ENCODE results near the gene HLA-DRB1.
"Not testable (repeated sequence)": the region's sequence is repeated elsewhere in the genome, so short reads cannot be mapped to it uniquely, and the experiment has no call there.

HLA-DRB1 gene

DNA sequence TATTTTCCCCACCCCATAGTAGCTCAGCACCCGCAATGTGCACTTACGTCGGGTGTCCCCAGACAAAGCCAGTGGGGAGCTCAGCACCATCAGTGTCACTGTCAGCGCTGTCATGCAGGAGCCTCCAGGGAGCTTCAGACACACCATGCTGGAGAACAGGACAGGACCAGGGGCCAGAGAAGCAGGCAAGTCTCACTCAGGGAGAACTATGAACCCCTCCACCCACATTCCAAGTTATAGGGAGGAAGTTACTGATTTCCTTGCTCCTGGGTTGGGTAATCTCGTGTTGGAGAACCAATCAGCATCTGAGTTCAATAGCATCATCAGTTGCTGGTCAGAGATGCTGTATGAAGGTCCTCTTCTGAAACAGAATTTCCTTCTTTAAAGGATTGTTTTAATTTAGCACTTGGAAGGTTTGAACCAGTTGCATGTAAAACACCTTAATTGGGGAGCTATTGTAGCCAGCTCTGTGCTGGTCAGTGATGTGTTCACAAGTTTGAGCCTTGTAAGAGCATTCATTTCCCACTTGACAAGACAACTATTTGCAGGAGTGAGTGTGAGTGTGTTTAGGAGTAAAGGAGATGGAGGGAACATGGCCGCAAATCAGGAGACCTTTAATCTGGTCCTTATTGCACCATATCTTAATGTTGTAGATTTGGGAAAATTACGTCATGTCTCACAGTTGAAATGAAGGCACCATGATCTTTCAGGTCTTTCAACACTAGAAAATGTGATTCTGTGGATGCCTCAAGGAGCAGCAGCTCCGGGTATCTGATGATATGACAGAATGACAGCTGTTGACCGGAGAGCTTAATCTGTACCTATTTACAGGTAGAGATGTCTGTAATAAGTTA, at the start of gene HLA-DRB1:
Gene HLA-DRB1, minus strand, starts transcription at position 253 of the 854 bp plus-strand sequence. Its CDS starts 106 bp downstream, at position 147.
- peak; percentile 7 for DNase-seq (ENCODE audit: low read depth)

DNA sequence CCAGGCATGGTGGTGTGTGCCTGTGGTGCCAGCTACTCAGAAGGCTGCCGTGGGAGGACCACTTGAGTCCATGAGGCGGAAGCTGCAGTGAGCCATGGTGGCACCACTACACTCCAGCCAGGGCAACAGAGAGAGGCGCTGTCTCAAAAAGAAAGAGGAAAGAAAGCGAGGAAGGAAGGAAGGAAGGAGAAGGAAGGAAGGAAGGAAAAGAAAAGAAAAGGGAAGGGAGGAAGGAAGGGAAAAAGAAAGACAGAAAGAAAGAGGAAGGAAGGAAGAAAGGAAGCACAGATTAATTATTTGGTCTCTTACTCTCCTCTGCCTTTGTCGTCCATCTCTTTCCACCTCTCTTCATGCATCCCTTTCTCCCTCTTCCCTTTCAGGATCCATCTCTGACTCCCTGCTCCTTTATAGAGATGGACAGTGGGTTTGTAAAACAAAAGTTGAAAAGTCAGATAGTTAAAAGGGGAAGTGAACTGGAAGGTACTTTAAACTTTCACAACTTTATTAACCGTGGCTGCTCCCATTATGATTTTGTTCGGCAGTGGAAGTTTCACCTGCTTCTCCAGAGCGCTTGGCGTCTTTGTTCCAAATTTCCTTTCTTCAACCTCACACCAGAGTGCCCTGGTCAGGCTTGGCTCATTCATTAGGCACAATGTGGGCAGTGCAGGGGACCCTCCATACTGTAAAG, 49.0 kb upstream of the HLA-DRB1 start:
- no peak for DNase-seq (ENCODE audit: low read depth)

DNA sequence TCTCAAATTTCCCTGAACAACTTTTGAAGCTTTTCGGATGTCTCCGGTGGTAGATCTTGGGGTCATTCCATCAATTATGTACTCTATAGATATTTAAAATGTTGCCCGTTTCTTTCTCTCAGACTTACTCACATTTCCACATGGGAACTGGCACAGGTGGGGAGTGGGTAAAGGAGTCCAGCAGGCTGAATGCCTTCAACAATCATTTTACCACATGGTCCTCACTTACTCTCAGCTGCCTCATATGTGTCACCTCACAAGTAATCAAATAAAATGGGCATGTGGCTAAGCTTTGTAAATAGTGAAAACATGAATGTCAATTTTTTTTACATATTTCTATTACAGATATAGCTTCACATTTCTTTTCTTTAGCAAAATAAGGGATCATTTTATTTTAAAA, 48.2 kb upstream of the HLA-DRB1 start:
- DNase-seq (ENCODE audit: low read depth), result no peak

DNA sequence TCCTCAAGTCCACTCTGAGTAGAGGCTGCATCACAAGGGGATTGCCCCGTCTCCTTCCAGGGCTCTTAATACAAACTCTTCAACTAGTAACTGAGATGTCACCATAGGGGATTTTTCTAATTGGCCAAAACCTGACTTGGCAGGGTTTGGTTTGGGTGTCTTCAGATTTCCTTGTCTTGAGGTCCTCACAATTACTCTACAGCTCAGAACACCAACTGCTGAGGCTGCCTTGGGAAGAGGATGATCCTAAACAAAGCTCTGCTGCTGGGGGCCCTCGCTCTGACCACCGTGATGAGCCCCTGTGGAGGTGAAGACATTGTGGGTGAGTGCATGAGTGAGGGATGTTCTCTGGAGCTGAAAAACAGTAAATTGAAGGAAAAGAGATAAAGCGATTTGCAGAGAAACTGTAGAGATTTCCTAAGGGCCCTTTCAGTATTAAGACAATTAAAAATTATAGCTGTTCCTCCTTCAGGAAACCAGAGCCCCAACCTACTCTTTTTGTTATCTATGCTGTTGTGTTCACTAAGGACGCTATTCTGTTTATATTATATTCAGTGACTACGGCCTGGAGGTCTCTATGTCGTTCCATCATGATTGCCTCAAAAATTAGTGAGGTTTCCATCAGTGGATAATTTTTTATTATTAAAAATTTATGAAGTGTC, 47.7 kb upstream of the HLA-DRB1 start, which contains the start of gene HLA-DQA1:
Gene HLA-DQA1, plus strand, starts transcription at position 188 of the 662 bp plus-strand sequence. Its CDS starts 53 bp downstream, at position 241.
- DNase-seq (ENCODE audit: low read depth), result no peak

DNA sequence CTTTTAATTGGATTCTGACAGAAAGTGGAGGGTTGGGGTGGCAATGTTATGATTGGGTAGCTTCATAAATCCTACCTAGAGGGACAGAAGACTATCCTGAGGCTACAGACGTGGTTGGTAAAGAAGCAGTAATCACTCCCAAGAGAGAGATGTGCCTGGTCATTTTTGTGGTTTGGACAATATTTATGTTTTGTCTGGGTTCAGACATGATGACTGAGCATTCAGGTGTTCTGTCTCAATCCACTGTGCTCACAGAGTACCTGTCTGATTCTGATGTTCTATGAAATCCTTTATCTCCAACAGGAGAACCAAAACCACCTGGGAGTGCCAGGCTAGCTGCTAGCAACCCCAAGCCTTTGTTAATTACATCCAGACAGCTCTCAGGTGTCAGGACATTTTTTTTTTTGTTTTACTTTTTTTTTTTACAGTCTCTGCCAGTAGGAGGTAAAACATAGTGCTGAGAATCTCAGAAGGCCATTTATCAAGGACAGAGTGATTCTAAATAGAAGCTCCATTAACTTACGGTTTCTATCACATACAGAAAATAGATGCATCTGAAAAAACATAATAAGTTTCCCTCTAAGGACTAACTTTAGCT, 46.0 kb upstream of the HLA-DRB1 start:
- DNase-seq (ENCODE audit: low read depth), result no peak

DNA sequence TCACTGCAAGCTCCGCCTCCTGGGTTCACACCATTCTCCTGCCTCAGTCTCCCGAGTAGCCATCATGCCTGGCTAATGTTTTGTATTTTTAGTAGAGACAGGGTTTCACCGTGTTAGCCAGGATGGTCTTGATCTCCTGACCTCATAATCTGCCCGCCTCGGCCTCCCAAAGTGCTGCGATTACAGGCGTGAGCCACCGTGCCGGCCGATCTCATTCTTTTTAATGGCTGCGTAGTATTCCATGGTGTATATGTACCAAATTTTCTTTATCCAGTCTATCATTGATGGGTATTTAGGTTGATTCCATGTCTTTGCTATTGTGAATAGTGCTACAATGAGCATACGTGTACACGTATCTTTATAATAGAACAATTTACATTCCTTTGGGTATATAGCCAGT, 40.1 kb upstream of the HLA-DRB1 start:
- DNase-seq (ENCODE audit: low read depth), result not testable (repeated sequence)

DNA sequence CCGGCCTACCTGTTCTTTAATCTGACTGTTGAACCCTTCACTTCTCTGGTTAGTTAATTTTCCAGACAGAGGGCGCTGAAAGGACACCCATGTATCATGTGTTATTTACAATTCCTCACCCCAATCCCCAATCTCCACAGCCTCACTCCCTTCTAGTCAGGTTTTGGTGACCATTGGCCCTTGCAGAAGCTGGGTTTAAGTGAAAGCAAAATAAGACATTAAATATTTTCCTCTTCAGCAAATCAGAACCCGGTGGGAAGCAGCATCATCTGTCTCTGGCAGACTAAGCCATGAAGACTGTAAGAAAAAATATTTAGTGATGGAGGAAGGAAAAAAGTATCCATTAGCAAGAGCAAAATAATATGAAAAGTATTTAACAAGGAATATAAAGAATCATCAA, 38.2 kb upstream of the HLA-DRB1 start:
- no peak for DNase-seq (ENCODE audit: low read depth)

DNA sequence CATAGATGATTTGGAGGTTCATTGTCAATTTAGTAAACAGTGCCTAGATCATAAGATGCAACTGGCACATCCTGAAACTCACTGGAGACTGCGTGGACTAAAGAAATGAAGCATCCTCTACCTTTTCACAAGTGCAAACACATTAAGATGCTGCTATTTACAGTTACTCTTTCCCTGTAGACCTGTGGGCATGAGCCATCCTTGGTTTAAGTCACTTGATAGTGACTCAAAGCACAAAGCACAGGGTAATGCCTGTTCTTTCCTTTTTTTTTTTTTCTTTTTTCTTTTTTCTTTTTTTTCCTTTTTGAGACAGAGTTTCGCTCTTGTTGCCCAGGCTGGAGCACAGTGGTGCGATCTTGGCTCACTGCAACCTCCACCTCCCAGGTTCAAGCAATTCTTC, 37.6 kb upstream of the HLA-DRB1 start:
- DNase-seq (ENCODE audit: low read depth), result no peak

DNA sequence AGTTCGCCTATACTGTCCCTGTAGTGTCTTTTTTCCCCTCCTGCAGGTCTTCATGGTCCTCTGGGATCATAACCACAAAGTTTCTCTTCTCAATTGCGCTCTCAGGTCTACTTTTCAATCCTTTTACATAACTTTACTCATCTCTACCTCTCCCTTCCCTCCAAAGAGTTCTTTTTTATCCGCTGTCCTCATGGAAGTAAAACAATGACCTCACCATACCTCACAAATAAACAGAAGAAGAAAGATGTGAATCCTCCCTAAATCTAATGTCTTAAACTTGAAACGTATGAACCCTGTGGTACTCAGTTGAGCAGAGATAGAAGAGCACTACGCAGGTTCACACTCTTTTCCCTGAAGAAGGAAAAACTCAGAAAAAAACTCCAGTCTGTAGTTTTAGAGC, 35.5 kb upstream of the HLA-DRB1 start:
- DNase-seq (ENCODE audit: low read depth), result no peak

DNA sequence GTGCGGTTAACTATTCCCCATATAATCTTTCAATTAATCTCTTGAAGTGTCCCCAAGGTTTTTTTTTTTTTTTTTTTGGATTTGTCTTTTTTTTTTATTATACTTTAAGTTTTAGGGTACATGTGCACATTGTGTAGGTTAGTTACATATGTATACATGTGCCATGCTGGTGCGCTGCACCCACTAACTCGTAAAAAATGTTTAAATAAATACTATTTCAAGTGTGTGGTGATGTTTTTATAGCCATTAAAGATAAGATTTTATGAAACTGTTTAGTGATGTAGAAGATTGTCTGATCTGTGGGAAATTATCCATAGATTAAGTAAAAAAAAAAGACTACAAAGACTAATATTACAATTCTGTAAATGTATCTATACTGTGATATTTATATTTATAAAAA, 34.9 kb upstream of the HLA-DRB1 start:
- no peak for DNase-seq (ENCODE audit: low read depth)

DNA sequence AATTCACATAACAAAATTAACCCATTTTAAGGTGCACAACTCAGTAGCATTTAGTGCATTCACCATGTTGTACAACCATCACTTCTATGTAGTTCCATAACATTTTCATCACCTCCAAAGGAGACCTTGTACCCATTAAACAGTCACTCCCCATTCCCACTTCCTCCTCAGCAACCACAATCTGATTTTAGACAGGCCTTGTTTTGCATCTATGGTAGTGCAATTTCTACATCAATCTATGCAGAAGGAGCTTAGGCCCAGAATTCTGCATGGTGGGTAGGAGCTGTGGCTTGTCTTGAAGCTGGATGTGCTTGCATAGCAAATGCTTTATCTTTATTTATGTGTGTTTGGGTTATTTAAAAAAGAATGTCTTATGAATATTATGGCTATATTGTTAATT, 34.0 kb upstream of the HLA-DRB1 start:
- DNase-seq (ENCODE audit: low read depth), result no peak

DNA sequence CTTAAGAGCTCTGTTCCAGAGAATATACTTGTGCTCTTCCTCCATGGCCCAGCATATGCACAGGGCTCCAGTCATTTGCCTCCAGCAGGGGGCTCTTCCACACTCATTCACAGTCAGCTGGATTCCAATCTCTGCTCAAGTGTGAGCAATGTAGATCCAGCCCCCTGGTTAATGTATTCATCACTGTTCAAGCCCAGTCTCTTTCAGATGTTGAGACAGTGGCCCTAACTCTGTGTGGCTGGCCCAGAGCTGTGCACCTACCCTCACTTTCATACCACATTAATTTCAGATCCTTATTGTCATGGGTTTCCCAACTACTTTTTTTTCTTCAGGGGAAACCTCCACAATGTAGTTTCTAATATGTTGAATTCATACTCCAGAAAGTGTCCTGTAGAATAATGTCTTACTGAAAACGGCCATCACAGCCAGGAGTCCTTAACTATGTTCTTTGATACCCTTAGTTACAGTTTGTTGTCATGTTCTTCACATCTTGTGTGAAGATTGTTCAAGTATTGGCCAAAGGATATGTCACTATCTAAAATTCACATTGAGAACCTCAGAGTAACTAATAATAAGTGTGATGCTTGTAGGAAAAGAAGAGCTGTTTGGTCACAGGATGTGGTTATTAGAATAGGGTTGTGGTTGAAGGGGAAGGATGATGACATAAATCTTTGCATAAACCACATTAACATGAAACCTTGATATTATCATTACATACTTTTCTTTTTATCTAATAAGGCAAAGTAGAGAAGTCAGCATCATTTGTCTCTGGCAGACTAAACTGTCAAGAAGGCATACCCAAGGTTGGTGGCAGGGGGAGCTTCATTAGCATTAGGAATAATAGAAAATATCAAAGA, 33.1 kb upstream of the HLA-DRB1 start:
- no peak for DNase-seq (ENCODE audit: low read depth)

DNA sequence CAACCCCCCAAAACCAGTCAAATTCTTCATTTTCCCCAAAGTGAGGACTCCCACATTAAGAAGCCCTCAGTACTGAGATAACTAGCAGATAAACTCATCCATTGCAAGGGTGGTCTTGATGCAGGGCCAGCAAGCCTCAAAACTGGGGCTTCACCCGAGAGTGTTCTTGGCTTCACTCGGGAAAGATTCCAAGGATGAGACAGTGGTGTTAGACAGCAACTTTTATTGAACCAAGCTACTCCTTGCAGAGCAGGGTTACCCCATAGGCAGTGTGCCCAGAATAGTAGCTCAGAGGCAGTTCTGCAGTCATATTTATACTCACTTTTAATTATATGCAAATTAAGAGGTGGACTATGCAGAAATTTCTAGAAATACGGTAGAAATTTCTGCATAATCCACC, 31.7 kb upstream of the HLA-DRB1 start:
- no peak for DNase-seq (ENCODE audit: low read depth)

DNA sequence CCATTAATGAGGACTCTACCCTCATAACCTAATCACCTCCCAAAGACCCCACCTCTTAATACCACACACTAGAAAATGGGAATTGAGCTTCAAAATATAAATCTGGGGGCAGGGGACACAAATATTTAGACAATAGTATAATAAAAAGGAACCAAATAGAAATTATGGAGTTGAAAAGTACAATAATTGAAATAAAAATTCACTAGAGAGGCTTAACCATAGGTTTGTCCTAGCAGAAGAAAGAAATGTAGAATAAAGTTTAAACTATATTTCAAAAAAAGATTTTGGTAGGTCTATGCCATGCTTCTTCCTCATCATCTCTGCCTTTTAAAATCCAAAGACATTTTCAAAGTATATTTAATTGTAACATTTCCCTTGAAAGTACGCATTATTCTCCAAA, 28.1 kb upstream of the HLA-DRB1 start:
- DNase-seq (ENCODE audit: low read depth), result no peak

DNA sequence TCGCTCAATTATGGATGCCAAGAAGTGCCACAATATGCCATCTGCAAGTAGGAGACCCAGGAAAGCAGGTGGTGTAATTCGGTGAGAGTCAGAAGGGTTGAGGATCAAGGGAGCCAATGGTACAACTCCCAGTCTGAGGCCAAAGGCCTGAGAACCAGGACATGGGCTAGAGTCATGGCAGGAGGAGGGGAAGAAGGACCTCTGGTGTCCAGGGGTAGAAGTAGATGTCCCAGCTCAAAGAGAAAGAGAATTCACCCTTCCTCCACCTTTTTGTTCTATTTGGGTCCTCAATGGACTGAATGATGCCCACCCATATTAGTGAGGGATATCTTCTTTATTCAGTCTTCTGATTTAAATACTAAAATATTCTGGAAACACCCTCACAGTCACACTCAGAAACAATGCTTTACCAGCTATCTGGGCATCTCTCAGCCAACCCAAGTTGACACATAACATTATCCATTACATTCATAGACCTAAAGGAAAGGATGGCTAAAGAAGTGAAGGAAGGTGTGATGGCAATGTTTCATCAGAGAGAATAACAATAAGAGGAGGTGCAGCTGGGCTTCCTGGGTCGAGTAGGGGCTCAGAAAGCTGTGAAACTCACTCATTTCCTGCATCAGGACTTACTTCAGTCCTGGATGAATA, 26.4 kb upstream of the HLA-DRB1 start:
- DNase-seq (ENCODE audit: low read depth), result no peak

DNA sequence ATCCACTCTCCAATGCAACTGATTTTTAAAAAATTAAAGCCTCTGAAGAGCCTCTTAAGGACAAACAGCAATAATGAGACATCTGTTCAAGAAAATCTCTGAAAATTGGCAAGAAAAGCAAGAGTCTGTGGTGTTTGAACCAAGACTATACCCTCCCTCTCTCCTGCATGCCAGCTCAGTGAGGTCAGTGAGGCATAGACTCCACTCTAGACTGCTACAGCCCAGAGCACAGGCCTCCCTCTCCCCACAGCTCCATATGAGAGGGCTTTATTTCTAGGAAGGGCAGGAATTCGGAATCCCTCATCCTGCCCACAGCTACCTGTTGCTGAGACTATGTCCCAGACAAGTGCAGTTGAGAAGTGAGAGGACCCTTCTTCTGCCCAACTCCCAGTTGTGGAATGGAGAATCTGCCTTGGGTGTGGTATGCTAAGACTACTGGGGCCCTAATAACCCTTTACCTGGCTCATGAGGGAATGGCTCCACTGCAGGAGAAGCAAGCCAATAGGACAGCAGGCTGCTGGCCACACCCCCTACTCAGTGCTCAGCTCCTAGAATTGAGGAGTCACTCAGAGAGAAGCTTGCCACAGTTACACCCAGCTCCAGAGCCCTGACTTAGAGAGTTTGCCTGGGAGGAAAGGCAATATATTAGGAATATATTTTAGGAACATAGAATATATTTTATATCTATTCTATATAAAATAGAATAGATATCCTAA, 24.9 kb upstream of the HLA-DRB1 start:
- DNase-seq (ENCODE audit: low read depth), result no peak

DNA sequence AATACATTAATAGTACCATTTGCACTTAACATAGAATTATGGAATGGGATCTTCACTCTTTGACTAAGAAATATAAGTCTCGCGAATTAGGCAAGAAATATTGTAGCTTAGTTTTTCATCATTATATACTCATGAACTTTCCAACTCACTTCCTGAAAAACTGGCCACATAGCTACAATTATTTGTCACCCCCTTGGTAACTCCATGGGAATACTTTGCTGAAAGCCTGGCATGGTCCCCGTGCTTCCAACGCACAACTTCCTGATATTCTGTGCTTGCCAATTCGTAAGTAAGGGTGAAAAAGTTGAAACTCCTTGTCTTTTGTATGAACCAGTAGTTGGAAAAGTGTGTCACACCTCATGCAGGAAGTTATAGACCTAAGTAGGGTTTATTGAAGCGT, 23.8 kb upstream of the HLA-DRB1 start:
- no peak for DNase-seq (ENCODE audit: low read depth)

DNA sequence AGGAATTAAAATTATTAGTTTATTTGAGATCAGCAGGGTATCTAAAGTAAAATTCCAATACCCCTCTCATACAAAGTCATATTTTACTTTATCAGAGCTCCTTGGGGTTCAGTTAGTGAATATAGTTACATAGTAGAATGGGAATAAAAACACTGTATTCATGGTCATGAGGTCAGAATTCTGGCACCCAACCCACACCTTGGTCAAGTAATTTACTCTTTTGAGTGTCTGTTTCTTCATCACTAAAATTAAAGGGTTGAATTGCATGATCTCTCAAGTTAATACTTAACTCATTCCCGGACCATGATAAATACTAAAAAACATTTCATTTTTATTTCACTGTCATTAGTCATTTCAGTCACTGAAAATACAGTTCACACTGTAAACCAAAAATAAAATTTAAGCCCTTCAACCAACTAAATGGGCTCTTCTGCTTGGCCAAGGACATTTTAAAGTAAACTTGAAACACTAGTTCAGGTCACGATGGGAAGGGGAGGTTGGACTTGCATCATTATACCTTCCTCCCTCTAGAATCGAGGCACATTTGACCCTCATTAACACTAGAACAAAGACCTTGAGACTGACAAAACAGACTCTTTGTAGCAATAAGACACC, 21.1 kb upstream of the HLA-DRB1 start:
- DNase-seq (ENCODE audit: low read depth), result no peak

DNA sequence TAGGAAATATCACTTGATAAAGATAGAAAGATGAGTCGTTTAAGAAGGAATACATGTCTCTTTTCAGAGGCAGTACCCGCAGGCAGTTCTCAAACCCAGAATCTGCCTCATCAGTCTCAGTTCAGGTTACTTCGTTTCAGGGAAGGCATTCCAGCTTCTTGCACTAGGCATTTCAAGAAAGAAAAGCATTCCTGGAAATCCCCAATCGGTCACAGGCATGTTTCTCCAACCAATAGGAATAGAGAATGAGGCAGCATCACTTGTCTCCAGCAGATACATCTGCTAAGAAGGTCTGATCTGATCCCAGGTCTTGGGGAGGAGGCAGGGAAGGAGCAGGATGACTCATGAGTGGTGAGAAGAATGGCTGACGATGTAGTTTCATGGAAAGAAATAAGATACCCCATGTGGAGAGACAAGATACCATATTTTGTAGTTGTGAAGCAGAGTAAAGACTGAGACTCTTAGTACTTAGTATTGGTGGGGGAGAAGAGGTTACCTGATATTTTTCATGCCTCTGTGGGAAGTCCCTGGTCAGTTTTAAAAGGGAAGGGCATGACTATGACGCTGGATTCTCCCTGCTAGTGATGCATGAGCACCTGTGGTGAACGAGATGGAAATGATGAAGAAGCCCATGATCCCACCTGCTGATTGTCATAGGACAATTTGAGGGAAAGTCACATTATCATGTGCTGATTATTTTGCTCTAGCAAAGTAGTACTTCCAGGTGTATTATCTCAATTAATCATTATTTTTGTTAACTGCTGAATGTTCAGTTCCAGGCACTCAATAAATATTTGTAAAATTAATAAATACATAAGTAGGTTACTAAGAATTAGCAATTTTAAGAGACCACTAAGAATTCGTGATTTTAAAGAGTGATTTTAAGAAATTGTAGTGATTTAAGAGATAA, 20.3 kb upstream of the HLA-DRB1 start:
- DNase-seq (ENCODE audit: low read depth), result peak; percentile 41

All from activated T-cell treated with anti-CD3 and anti-CD28 coated beads for 24 hours (primary cell).